K562 (cell line): Measurements from ENCODE around the gene RBMS3. TPM values are rescaled to one million over a fixed set of nuclear protein-coding genes. Genes with fewer than 3 reads are reported as not detected.
"Not testable (repeated sequence)": the region's sequence is repeated elsewhere in the genome, so short reads cannot be mapped to it uniquely, and the experiment has no call there.

Source experiments
- ATAC-seq: fragments of 200-7000 bp; cut with Tn5 transposase; 3 replicates; pipeline ENCODE4 v1.9.1; 2020; ENCODE audit warnings: moderate library complexity
- BruUV-seq: library from RNA; stranded (reverse); fragments of 400-500 nt; replicated peaks from 2 replicates; lab custom pipeline; 2021; lab: Mats Ljungman, UMichigan
- CTCF ChIA-PET: fragments of 300-600 bp; formaldehyde crosslinking; extraction: SDS; loops from one replicate; lab custom pipeline; 2021; ENCODE audit warnings: low intra/inter-chr PET ratio; lab: Yijun Ruan, JAX
- POLR2A ChIA-PET: fragments of 300-600, 350-650 bp; sonication (Branson Sonifier 250); formaldehyde crosslinking; extraction: SDS; loops from one replicate; lab custom pipeline; 2021; ENCODE audit warnings: antibody characterized with exemption, inconsistent platforms; lab: Yijun Ruan, JAX
- DNase-seq, 4 experiments: peaks; one replicate each; pipeline versions ENCODE4 v3.0.0 to v3.0.0-alpha.2; 2011 to 2018; ENCODE audit warnings: low spot score in 3 of 4, mixed read lengths in 3 of 4; ENCODE audit errors: extremely low read depth in 1 of 4
- FAIRE-seq: peaks from 2 replicates; lab custom pipeline; 2011; peaks lifted over from hg19 to GRCh38; lab: Jason Lieb, UNC
- H2AFZ ChIP-seq: 2 replicates; pipeline ENCODE4 v1.6.0; 2011; ENCODE audit warnings: low read depth, low read length, control low read depth, inconsistent platforms
- H3K27ac ChIP-seq: fragments of 200-600 bp; 3 replicates; pipeline ENCODE4 v1.8.0; 2011; ENCODE audit warnings: low read depth, mild to moderate bottlenecking, control low read depth, inconsistent platforms, low read length, moderate library complexity, mixed read lengths; ENCODE audit errors: extremely low read depth
- H3K27me3 ChIP-seq, 2 experiments: fragments of 300-600 bp in 1 of 2; 2 replicates in 1 of 2; 3 replicates in 1 of 2; pipeline versions ENCODE4 v1.6.0 to v1.8.0; 2011; ENCODE audit warnings: inconsistent platforms in 2 of 2, low read length in 2 of 2, mild to moderate bottlenecking in 1 of 2, mixed read lengths in 1 of 2, moderate library complexity in 1 of 2; ENCODE audit not compliant: control insufficient read depth in 2 of 2, insufficient read depth in 2 of 2
- H3K36me3 ChIP-seq: fragments of 300-600 bp; 3 replicates; pipeline ENCODE4 v1.8.0; 2011; ENCODE audit warnings: mild to moderate bottlenecking, low read length, inconsistent platforms; ENCODE audit not compliant: control insufficient read depth, insufficient read depth
- H3K4me1 ChIP-seq, 2 experiments: fragments of 200-600 bp in 1 of 2; replicated peaks in 1 of 2; 2 replicates in 1 of 2; 3 replicates in 1 of 2; pipeline versions ENCODE4 v1.5.1 to v1.8.0; 2011; ENCODE audit warnings: inconsistent platforms in 2 of 2, low read length in 2 of 2, mild to moderate bottlenecking in 1 of 2, mixed read lengths in 1 of 2, moderate library complexity in 1 of 2; ENCODE audit not compliant: control insufficient read depth in 2 of 2, insufficient read depth in 2 of 2
- H3K4me2 ChIP-seq: 2 replicates; pipeline ENCODE4 v1.6.1; 2011; ENCODE audit warnings: low read length, control low read depth, inconsistent platforms, mixed read lengths; ENCODE audit not compliant: insufficient read depth
- H3K4me3 ChIP-seq: fragments of 200-600 bp; sonication (generic), shearing (Covaris generic); 2 replicates; pipeline ENCODE4 v1.5.1; 2016; ENCODE audit warnings: control low read depth, inconsistent platforms
- H3K79me2 ChIP-seq: fragments of 200-600 bp; 3 replicates; pipeline ENCODE4 v1.8.0; 2011; ENCODE audit warnings: low read length, inconsistent platforms; ENCODE audit not compliant: control insufficient read depth, insufficient read depth
- H3K9ac ChIP-seq, 2 experiments: 2 replicates each; pipeline versions ENCODE4 v1.6.0 to v1.6.1; 2011; ENCODE audit warnings: low read depth in 2 of 2, low read length in 2 of 2, control low read depth in 1 of 2, inconsistent platforms in 1 of 2, mild to moderate bottlenecking in 1 of 2, mixed read lengths in 1 of 2; ENCODE audit not compliant: insufficient read depth in 1 of 2
- H3K9me1 ChIP-seq: one replicate; pipeline ENCODE4 v1.6.0; 2011; ENCODE audit warnings: inconsistent platforms, mild to moderate bottlenecking, low read length, moderate library complexity; ENCODE audit not compliant: control insufficient read depth, insufficient read depth
- H3K9me3 ChIP-seq: replicated peaks from 2 replicates; pipeline ENCODE4 v1.5.1; 2011; ENCODE audit warnings: low read depth, low read length, inconsistent platforms; ENCODE audit not compliant: control insufficient read depth, insufficient read depth
- H4K20me1 ChIP-seq: replicated peaks from 2 replicates; pipeline ENCODE4 v1.6.1; 2011; ENCODE audit warnings: low read length, inconsistent platforms, mixed read lengths; ENCODE audit not compliant: control insufficient read depth, insufficient read depth
- ARNT ChIP-seq, 2 experiments: fragments of 450-650 bp; IDR thresholded peaks; 2 replicates each; pipeline ENCODE4 v1.6.1; 2016; ENCODE audit warnings: mild to moderate bottlenecking in 1 of 2
- ETV1 ChIP-seq: fragments of 450-650 bp; conservative IDR thresholded peaks from 2 replicates; pipeline ENCODE4 v1.6.1; 2016; ENCODE audit warnings: missing genetic modification characterization, control low read depth, low read depth, missing compliant biosample characterization
- FUS ChIP-seq: fragments of 200-400 bp; formaldehyde crosslinking; optimal IDR thresholded peaks from 2 replicates; pipeline ENCODE3; 2017; ENCODE audit warnings: low read depth, low read length
- HMGN3 ChIP-seq: IDR thresholded peaks from 2 replicates; pipeline ENCODE4 v1.6.1; 2011; ENCODE audit warnings: borderline replicate concordance, low read depth, mild to moderate bottlenecking, mixed read lengths, low read length; ENCODE audit not compliant: insufficient read length; ENCODE audit errors: extremely low read depth
- JUN ChIP-seq, 2 experiments: sonication (generic) in 1 of 2; formaldehyde crosslinking in 1 of 2; IDR thresholded peaks; 2 replicates each; pipeline versions ENCODE4 v1.6.1 to v1.8.0; 2012 to 2022; ENCODE audit warnings: borderline replicate concordance in 2 of 2, mild to moderate bottlenecking in 2 of 2, improper control_type of control experiment in 1 of 2, low read depth in 1 of 2, low read length in 1 of 2, missing genetic modification reagents in 1 of 2
- RNF2 ChIP-seq: sonication (generic); IDR thresholded peaks from 2 replicates; pipeline ENCODE4 v1.6.1; 2016
- TBL1XR1 ChIP-seq, 2 experiments: IDR thresholded peaks; 2 replicates each; pipeline ENCODE4 v1.6.1; 2012; ENCODE audit warnings: improper control_type of control experiment in 2 of 2, low read length in 2 of 2, mild to moderate bottlenecking in 1 of 2
- TCF7 ChIP-seq: sonication (generic); IDR thresholded peaks from 2 replicates; pipeline ENCODE4 v1.6.1; 2016; ENCODE audit warnings: antibody characterized with exemption, borderline replicate concordance
- TCF7L2 ChIP-seq: fragments of 150-350 bp; IDR thresholded peaks from 2 replicates; pipeline ENCODE4 v1.6.1; 2016; ENCODE audit warnings: low read depth, mild to moderate bottlenecking, low read length, moderate library complexity
- ZC3H11A ChIP-seq: IDR thresholded peaks from 2 replicates; pipeline ENCODE4 v1.6.1; 2012; ENCODE audit warnings: low read depth, low read length, improper control_type of control experiment
- ZNF134 ChIP-seq: fragments of 250-450 bp; sonication (Bioruptor Pico); conservative IDR thresholded peaks from 2 replicates; pipeline ENCODE4 v1.4.0; 2020
- ZNF354B ChIP-seq: fragments of 250-450 bp; sonication (Bioruptor Pico); IDR thresholded peaks from 2 replicates; pipeline ENCODE4 v1.4.0; 2020
- ZNF778 ChIP-seq: fragments of 450-650 bp; formaldehyde crosslinking; IDR thresholded peaks from 2 replicates; pipeline ENCODE4 v1.4.0; 2020; ENCODE audit warnings: mild to moderate bottlenecking, moderate library complexity
- WGBS: fragments of 100-300 bp; shearing (Covaris generic); methylation state at CpG from one replicate; pipeline ENCODE4 v1.1.6; 2016; ENCODE audit warnings: low coverage, mixed read lengths; ENCODE audit not compliant: insufficient coverage; ENCODE audit errors: missing lambda C conversion rate; 5-methylcytosine and 5-hydroxymethylcytosine counted together
- in situ Hi-C: fragments of 300-500 bp; cut with MboI; formaldehyde crosslinking; loops from 4 replicates; pipeline ENCODE4 v1.15.0; 2018; ENCODE audit warnings: inconsistent platforms, mixed read lengths
- intact Hi-C: fragments of 100-400 bp; cut with micrococcal nuclease; formaldehyde crosslinking; loops from 2 replicates; pipeline ENCODE4 v1.14.2; 2022
- polyA plus RNA-seq, 8 experiments: library from polyadenylated mRNA; depleted of rRNA in 4 of 8; stranded (reverse) in 5 of 8; unstranded in 3 of 8; fragments of >200 nt; fragmentation: Nextera tagmentation in 2 of 8; fragmentation: Illumina TruSeq in 1 of 8; extraction: Ambion mirVana in 2 of 8; extraction: Trizol in 1 of 8; gene quantifications; 2 replicates each; pipeline versions ENCODE4 v1.2.1 to v1.2.3, GENCODE V29; 2011 to 2014; ENCODE audit warnings: inconsistent platforms in 1 of 8, missing spikeins in 1 of 8
- total RNA-seq, 7 experiments: library from RNA; depleted of rRNA in 6 of 7; stranded (reverse); fragments of >200 nt in 6 of 7; fragmentation: Illumina TruSeq in 2 of 7; extraction: Trizol in 2 of 7; gene quantifications; 2 replicates each; pipeline versions ENCODE4 v1.2.1 to v1.2.3, GENCODE V29; 2011 to 2021; ENCODE audit warnings: low replicate concordance in 1 of 7
- TF ChIP-seq, protein P1 (sequence below): fragments of 450-650 bp; IDR thresholded peaks from 2 replicates; pipeline ENCODE4 v1.6.1; 2014; ENCODE audit warnings: low read depth, mild to moderate bottlenecking, moderate library complexity, borderline replicate concordance

RBMS3 gene
- total and polyA plus RNA-seq, 9 of the 15 experiments (the other 6 are each of a cell fraction or from before 2014, with no cell fraction given) = 0.20 TPM; not detected in 8

DNA sequence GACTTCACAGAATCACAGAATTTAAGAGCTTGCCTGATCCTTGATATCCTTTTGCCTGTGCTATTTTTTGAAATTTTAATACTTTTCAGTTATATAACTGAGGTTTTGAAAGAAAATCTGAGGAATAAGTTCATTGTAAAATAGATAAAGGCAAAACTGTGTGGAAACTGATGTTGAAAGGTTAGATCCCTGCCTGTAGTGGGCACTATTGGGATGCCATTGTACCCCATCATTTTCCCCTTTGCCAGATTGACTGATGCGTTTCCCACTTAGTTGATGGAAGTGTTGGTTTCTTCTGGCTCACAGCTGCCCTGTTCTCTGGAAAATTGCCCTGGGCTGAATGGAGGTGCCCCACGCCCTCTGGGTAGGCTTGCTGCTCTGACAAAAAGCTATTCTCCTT, 387.9 kb downstream of the RBMS3 start (continued):
- TF ChIP-seq ETV1 (tag) (no peak), ZNF354B (CRISPR knock-in tag) (no peak), RNF2 (no peak), TCF7L2 (no peak), FUS (no peak)

DNA sequence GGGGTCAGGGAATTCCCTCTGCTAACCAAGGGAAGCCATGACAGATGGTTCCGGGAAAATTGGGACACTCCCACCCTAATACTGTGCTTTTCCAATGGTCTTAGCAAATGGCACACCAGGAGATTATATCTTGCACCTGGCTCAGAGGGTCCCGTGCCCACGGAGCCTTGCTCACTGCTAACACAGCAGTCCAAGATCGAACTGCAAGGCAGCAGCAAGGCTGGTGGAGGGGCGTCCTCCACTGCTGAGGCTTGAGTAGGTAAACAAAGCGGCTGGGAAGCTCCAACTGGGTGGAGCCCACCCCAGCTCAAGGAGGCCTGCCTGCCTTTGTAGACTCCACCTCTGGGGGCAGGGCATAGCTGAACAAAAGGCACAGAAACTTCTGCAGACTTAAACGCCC, 389.6 kb downstream of the RBMS3 start:
- H3K79me2 ChIP-seq, H2AFZ ChIP-seq, H3K4me1 ChIP-seq, FAIRE-seq, POLR2A ChIA-PET, DNase-seq, in situ Hi-C loops, H3K4me2 ChIP-seq, H3K9me3 ChIP-seq, H3K4me3 ChIP-seq, H3K9me1 ChIP-seq, CTCF ChIA-PET, H3K27ac ChIP-seq, H3K36me3 ChIP-seq, H3K9ac ChIP-seq, H4K20me1 ChIP-seq, ATAC-seq, H3K27me3 ChIP-seq, intact Hi-C loops, BruUV-seq: not testable (repeated sequence)
- 0% methylated on average over 7 of the region's 7 CpGs for WGBS

DNA sequence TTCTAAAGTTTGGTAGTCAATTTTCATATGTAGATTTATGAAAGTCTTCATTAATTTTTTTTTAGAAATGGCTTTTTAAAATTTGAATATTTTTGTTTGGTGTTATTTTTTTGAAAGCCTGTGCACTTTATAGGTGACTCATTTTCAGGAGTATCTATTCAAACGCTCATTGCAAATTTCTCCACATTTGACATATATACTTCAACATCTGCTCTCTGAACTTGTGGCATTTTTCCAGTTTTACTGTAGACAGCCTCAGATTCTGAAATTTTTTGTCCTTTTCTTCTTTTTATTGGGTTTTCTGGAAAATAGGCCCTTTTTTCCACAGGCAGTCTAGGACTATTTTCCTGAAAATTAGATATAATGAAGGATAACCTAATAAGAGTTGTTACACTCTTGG, 396.6 kb downstream of the RBMS3 start:
- Histone ChIP-seq H3K4me1 (no peaks in the 10 kb centered on the region), H3K9ac (no peak overlapping the region), H3K79me2 (no peaks in the 10 kb centered on the region), H3K27me3 (no peaks in the 10 kb centered on the region), H4K20me1 (no peaks in the 10 kb centered on the region), H3K36me3 (no peaks in the 10 kb centered on the region), H3K9me3 (no peaks in the 10 kb centered on the region; the same call in none of the 2 replicates), H2AFZ (no peak overlapping the region), H3K27ac (no peak overlapping the region), H3K4me2 (no peak overlapping the region), H3K9me1 (no peaks in the 10 kb centered on the region), H3K4me3 (no peak overlapping the region)
- ATAC-seq (no peak), FAIRE-seq (no peak), DNase-seq (no peak)
- ChIA-PET CTCF (no interaction called here), POLR2A (no interaction called here)
- BruUV-seq = no TSS peak
- TF ChIP-seq RNF2 (no peak), TCF7 (no peak), HMGN3 (no peak), ZNF134 (CRISPR knock-in tag) (no peak), ZC3H11A (no peak), ARNT (IDR thresholded peaks at IDR 0.05) (no peak), JUN (IDR thresholded peaks at IDR 0.05; ENCODE audit: borderline replicate concordance, low read depth, low read length) (no peak), JUN (CRISPR knock-in tag; IDR thresholded peaks at IDR 0.05; ENCODE audit: borderline replicate concordance) (no peak), TBL1XR1 (IDR thresholded peaks at IDR 0.05; ENCODE audit: low read length in 2 of 2) (no peak), ZNF778 (CRISPR knock-in tag) (no peak)
- TF ChIP-seq, protein P1, sequence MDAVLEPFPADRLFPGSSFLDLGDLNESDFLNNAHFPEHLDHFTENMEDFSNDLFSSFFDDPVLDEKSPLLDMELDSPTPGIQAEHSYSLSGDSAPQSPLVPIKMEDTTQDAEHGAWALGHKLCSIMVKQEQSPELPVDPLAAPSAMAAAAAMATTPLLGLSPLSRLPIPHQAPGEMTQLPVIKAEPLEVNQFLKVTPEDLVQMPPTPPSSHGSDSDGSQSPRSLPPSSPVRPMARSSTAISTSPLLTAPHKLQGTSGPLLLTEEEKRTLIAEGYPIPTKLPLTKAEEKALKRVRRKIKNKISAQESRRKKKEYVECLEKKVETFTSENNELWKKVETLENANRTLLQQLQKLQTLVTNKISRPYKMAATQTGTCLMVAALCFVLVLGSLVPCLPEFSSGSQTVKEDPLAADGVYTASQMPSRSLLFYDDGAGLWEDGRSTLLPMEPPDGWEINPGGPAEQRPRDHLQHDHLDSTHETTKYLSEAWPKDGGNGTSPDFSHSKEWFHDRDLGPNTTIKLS = no peak
- in situ Hi-C loops (no loop called here), intact Hi-C loops (no loop called here)
- WGBS = 0% methylated on average over 1 of the region's 1 CpG
